Measurements from ENCODE around the gene CALCB.

The CALCB gene

DNA sequence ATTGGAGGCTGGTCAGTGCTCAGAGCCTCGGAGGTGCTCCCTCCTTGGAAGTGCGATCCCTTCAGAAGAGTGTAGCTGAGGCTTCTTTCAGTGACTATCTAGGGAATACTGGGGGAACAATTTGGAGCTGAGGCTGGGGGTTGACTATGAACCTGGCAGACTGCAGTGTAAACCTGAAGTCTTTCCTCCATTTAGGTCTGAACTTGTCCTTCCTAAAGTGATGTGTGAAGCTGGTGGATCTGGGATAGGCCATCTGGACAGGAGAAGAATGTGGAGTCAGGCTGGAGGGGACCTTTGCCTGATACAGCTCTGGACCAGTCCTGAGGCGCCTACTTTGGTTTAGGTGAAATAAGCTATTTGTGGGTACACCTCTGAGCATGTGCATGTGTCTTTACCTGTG lies 37.8 kb downstream of the CALCB start:
- TF ChIP-seq, protein P1, sequence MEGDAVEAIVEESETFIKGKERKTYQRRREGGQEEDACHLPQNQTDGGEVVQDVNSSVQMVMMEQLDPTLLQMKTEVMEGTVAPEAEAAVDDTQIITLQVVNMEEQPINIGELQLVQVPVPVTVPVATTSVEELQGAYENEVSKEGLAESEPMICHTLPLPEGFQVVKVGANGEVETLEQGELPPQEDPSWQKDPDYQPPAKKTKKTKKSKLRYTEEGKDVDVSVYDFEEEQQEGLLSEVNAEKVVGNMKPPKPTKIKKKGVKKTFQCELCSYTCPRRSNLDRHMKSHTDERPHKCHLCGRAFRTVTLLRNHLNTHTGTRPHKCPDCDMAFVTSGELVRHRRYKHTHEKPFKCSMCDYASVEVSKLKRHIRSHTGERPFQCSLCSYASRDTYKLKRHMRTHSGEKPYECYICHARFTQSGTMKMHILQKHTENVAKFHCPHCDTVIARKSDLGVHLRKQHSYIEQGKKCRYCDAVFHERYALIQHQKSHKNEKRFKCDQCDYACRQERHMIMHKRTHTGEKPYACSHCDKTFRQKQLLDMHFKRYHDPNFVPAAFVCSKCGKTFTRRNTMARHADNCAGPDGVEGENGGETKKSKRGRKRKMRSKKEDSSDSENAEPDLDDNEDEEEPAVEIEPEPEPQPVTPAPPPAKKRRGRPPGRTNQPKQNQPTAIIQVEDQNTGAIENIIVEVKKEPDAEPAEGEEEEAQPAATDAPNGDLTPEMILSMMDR (conservative IDR thresholded peaks at IDR 0.05; ENCODE audit: low read depth, low read length), result no peak
- no peak overlapping the region for H3K4me3 ChIP-seq (ENCODE audit: low read length)
- DNase-seq (ENCODE audit: low read depth), result no peak

DNA sequence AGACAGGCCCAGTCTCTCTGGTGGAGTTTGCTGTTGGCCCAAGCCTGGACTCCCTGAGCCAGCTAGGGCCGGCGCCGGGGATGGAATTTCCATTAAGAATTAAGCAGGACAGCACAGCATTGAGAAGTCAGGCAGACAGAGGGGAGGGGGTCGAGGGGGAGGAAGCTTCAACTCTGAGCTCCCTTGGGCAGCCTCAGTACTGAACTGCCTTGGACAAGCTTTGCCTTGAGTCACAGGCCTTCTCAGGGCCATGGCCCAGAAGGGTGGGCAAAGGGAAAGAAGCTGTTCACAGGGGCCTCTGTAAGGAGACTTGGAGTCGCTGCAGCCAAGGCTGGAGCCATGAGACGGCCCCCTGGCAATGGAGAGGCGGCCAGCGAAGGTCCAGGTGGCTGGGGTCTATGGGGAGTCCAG lies 38.7 kb downstream of the CALCB start:
- no peak for DNase-seq (ENCODE audit: low read depth)
- TF ChIP-seq, protein P1 (conservative IDR thresholded peaks at IDR 0.05; ENCODE audit: low read depth, low read length), result no peak
- H3K4me3 ChIP-seq (ENCODE audit: low read length), result no peak overlapping the region

DNA sequence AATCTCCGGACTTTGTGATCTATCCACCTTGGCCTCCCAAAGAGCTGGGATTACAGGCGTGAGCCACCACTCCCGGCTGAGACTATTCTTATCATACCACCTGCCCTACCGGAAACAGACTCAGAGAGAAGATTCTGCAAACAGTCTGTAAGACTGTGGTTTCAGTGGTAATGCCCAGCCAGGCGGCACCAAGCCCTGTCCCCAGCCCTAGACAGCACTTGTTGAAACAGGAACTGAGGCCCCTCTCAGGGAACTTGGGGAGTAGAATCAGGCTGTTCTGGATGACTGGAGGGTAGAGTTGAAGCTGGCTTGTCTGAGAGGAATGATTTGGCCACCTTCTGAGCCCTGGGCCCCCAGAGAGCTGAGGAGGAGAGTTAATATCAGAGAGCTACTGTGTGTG lies 40.0 kb downstream of the CALCB start:
- TF ChIP-seq, protein P1 (conservative IDR thresholded peaks at IDR 0.05; ENCODE audit: low read depth, low read length), result no peak
- DNase-seq (ENCODE audit: low read depth), result no peak

DNA sequence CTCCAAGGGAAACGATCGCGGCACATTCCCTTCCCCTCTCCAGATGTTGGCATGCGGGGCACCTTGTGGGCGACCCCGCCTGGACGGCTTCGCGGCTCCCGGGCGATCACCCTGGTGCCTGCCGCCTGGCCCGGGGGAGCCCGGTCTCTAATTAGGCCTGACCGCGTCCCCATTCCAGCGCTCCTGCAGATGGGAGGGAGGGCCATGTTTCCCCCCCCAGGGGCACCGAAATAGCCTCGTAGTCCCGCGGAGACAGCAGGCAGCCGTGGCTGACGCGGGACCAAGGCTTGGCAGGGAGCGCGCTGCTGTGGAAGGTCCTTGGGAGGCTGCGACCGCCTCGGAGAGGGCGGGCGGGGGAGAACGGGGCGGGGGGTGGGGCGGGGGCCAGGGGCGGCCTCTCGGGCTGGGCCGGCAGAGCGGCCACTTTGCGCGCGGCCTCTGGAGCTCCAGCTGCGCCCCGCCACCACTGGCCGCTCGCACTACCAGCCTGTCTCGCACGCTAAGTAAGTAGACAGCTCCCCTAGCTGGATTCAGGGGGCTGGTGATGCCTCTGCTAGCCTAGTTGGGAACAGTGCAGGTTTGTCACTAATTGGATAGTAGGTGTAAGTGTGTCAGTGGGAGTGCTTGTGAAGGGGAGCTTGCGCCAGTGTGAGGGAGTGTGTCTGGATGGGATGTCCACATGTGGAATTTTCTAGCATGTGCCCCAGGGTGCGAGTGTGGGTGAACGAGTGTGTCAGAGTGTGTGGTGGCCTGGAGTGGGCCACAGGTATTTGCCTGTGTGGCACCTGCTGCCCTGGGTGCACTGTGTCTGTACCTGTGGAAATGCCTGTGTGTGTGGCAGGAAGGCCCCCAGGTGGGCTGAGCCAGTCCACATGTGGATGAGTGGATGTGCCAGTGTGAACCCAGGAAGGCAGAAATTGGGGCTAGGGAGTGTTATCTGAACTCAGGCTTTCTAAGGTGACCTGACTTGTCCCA lies 41.4 kb downstream of the CALCB start, which contains the start of gene INSC:
Gene INSC, plus strand, starts transcription at position 423 of the 975 bp plus-strand sequence. CDS start 34,252 bp downstream, outside the sequence.
- TF ChIP-seq, protein P1 (conservative IDR thresholded peaks at IDR 0.05; ENCODE audit: low read depth, low read length), result peak; percentile 5
- H3K4me3 ChIP-seq (ENCODE audit: low read length), result peak within 1 kb of the TSS; percentile 35
- DNase-seq (ENCODE audit: low read depth), result no peak

More for the DNA sequence above, 40.0 kb downstream of the CALCB start:
- no peak overlapping the region for H3K4me3 ChIP-seq (ENCODE audit: low read length)

DNA sequence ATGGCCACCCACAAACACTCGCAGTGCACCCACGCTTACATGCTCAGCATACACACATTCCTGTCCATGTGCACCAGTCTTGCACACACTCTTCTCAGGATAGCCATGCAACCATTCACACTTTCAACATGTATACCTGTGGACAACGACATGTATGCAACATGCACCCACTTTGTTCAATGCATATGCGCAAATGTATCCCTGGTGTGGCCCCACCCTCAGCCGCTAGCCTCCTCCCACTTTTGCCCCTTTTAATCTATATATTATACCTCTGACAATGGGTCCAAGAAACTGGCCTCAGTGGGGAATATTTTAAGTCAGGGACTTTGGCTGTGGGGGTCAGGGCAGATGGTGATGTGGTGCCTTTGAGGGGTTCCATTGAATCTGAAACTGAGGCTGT lies 42.3 kb downstream of the CALCB start:
- DNase-seq (ENCODE audit: low read depth), result no peak
- TF ChIP-seq, protein P1 (conservative IDR thresholded peaks at IDR 0.05; ENCODE audit: low read depth, low read length), result no peak
- H3K4me3 ChIP-seq (ENCODE audit: low read length), result no peak overlapping the region

DNA sequence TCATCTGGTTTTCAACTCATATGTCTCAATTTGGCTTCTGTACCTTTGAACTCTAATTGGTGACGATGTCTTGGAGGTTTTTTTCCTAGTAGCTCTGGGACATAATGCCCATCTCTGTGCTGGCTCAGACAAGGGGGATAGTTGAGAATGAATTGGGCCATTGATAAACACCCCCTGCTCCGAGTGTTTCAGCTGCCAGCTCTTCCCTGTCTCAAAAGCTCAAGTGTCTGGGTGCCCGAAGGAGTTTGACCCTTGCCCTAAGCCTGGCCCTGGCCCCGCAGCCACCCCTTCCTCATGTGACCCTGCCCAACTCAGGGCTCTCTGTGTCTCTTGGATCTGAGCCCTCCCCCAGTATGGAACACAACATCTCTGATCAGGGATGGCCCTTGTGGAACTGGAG lies 44.4 kb downstream of the CALCB start:
- no peak overlapping the region for H3K4me3 ChIP-seq (ENCODE audit: low read length)
- TF ChIP-seq, protein P1 (conservative IDR thresholded peaks at IDR 0.05; ENCODE audit: low read depth, low read length), result no peak
- no peak for DNase-seq (ENCODE audit: low read depth)

DNA sequence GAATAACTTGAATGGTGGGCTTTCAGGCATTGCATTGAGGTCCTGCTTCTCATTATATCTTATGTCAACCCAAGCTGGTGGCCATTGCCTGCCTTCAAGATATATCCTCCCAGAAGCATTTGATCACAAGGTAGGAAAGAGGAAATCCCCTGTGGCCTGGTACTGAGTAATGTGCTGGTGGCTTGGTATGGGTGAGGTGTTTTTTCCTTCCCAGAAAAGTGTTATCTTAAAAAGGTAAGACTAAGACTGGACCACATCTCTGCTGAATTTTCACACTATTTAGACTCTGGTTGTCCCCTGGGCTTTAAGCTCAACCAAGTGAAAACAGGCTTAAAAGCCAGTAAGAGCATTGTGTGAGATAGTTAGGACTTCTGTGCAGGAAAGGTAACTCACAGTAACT lies 45.0 kb downstream of the CALCB start:
- H3K4me3 ChIP-seq (ENCODE audit: low read length), result no peak overlapping the region
- no peak for DNase-seq (ENCODE audit: low read depth)

More for the DNA sequence above, 45.0 kb downstream of the CALCB start:
- TF ChIP-seq, protein P1 (conservative IDR thresholded peaks at IDR 0.05; ENCODE audit: low read depth, low read length), result no peak

All from retinal pigment epithelial cell (primary cell).